ENCODE results near the gene DIAPH2. TPM values are rescaled to one million over a fixed set of nuclear protein-coding genes. Genes with fewer than 3 reads are reported as not detected.

The DIAPH2 gene
- total RNA-seq, 1 experiment from 2014 or later, result 10.9 TPM

DNA sequence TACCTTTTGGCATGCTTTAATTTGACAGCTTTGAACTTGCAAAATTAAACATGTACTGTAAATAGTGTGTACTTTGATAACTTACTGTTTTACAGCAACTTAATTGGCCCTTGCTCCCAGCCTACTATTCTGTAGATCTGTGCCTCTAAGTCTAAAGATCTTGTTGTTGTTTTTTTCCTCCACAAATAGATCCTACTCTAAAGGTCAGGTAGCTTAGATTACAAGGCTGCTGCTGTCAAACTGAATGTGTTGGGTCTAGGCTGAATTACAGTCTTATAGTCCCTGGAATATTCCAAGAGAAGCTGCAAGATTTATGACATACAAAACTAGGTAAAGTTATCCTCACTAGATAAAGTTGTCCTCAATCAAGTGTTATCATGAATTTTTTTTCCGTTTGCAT lies 18.7 kb downstream of the DIAPH2 start (continued):
- TF ChIP-seq ZBTB33 (IDR thresholded peaks at IDR 0.05; ENCODE audit: extremely low read depth, insufficient replicate concordance, low read length), result no peak
- no peak for TF ChIP-seq FOSL1 (IDR thresholded peaks at IDR 0.05; ENCODE audit: low read depth)
- TF ChIP-seq EGR1 (IDR thresholded peaks at IDR 0.05; ENCODE audit: low read depth), result no peak
- no peak for TF ChIP-seq SRF (IDR thresholded peaks at IDR 0.05; ENCODE audit: low read depth)
- TF ChIP-seq JUND (IDR thresholded peaks at IDR 0.05), result no peak

GRCh38 chrX:96703816-96704215 lies 19.2 kb downstream of the DIAPH2 start:
- intact Hi-C loops (cut with micrococcal nuclease), result no loop called here
- H3K9me3 ChIP-seq (ENCODE audit: control insufficient read depth in 1 of 2, insufficient read depth in 1 of 2, low read depth in 1 of 2, low read length in 2 of 2), result no peaks in the 10 kb centered on the region
- H4K20me1 ChIP-seq (ENCODE audit: insufficient read depth), result no peaks in the 10 kb centered on the region
- no peaks in the 10 kb centered on the region for H3K27me3 ChIP-seq (ENCODE audit: insufficient read depth, low read length)
- BruUV-seq (replicated peaks), result no TSS peak
- H3K36me3 ChIP-seq (ENCODE audit: control insufficient read depth in 1 of 2, insufficient read depth in 2 of 2, low read length in 2 of 2), result no peaks in the 10 kb centered on the region
- CTCF ChIA-PET, result no interaction called here
- H3K27ac ChIP-seq (ENCODE audit: low read depth, low read length), result no peak overlapping the region
- DNase-seq (ENCODE audit: low read depth, low spot score), result no peak
- H3K79me2 ChIP-seq (ENCODE audit: insufficient read depth, low read length), result no peaks in the 10 kb centered on the region; the same call in 1 of the 2 replicates
- ATAC-seq, result no peak
- TF ChIP-seq JUND (IDR thresholded peaks at IDR 0.05), result no peak
- no peak for TF ChIP-seq ZBTB33 (IDR thresholded peaks at IDR 0.05; ENCODE audit: extremely low read depth, insufficient replicate concordance, low read length)
- no peak for TF ChIP-seq ZFX (IDR thresholded peaks at IDR 0.05)
- TF ChIP-seq SP1 (IDR thresholded peaks at IDR 0.05; ENCODE audit: low read depth), result no peak
- no peak for TF ChIP-seq POLR2AphosphoS5 (IDR thresholded peaks at IDR 0.05; ENCODE audit: low read depth, low read length)
- no peak for TF ChIP-seq CEBPB (IDR thresholded peaks at IDR 0.05; ENCODE audit: low read depth)
- TF ChIP-seq EZH2phosphoT487 (IDR thresholded peaks at IDR 0.05; ENCODE audit: borderline replicate concordance), result no peak
- TF ChIP-seq, protein P1, sequence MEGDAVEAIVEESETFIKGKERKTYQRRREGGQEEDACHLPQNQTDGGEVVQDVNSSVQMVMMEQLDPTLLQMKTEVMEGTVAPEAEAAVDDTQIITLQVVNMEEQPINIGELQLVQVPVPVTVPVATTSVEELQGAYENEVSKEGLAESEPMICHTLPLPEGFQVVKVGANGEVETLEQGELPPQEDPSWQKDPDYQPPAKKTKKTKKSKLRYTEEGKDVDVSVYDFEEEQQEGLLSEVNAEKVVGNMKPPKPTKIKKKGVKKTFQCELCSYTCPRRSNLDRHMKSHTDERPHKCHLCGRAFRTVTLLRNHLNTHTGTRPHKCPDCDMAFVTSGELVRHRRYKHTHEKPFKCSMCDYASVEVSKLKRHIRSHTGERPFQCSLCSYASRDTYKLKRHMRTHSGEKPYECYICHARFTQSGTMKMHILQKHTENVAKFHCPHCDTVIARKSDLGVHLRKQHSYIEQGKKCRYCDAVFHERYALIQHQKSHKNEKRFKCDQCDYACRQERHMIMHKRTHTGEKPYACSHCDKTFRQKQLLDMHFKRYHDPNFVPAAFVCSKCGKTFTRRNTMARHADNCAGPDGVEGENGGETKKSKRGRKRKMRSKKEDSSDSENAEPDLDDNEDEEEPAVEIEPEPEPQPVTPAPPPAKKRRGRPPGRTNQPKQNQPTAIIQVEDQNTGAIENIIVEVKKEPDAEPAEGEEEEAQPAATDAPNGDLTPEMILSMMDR (IDR thresholded peaks at IDR 0.05 in 2 of 3, conservative IDR thresholded peaks at IDR 0.05 in 1 of 3; ENCODE audit: borderline replicate concordance in 1 of 3, insufficient read depth in 1 of 3, low read depth in 2 of 3, low read length in 2 of 3), result no peak
- no peak for TF ChIP-seq ELF1 (IDR thresholded peaks at IDR 0.05; ENCODE audit: borderline replicate concordance, low read depth)
- TF ChIP-seq EGR1 (IDR thresholded peaks at IDR 0.05; ENCODE audit: low read depth), result no peak
- no peak for TF ChIP-seq FOSL1 (IDR thresholded peaks at IDR 0.05; ENCODE audit: low read depth)
- TF ChIP-seq, protein P2, sequence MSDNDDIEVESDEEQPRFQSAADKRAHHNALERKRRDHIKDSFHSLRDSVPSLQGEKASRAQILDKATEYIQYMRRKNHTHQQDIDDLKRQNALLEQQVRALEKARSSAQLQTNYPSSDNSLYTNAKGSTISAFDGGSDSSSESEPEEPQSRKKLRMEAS (IDR thresholded peaks at IDR 0.05), result no peak
- TF ChIP-seq POLR2A (IDR thresholded peaks at IDR 0.05; ENCODE audit: borderline replicate concordance, extremely low read depth, insufficient read depth, insufficient read length), result no peak
- TF ChIP-seq EZH2 (IDR thresholded peaks at IDR 0.05), result no peak
- no peak for TF ChIP-seq SRF (IDR thresholded peaks at IDR 0.05; ENCODE audit: low read depth)
- TF ChIP-seq SIN3A (IDR thresholded peaks at IDR 0.05; ENCODE audit: low read depth), result no peak
- TF ChIP-seq ZNF274 (IDR thresholded peaks at IDR 0.05; ENCODE audit: low read depth, low read length), result no peak
- RAD21 ChIA-PET (ENCODE audit: low non-redundant PET in 1 of 2, low total read pairs in 2 of 2, uncharacterized antibody in 2 of 2, unreplicated experiment in 2 of 2), result no interaction called here
- POLR2A ChIA-PET, result no interaction called here
- no peaks in the 10 kb centered on the region for H3K9me2 ChIP-seq (ENCODE audit: insufficient read depth)
- H2AFZ ChIP-seq (ENCODE audit: low read depth, low read length, poor library complexity, severe bottlenecking), result no peak overlapping the region
- no peak overlapping the region for H3K9ac ChIP-seq (ENCODE audit: low read length)
- no peak overlapping the region for H3K4me3 ChIP-seq (replicated peaks in 1 of 2; ENCODE audit: low read depth in 1 of 2, low read length in 2 of 2)
- no peak overlapping the region for H3K4me2 ChIP-seq (ENCODE audit: low read length)
- H3K4me1 ChIP-seq (ENCODE audit: control insufficient read depth in 1 of 2, insufficient read depth in 2 of 2, low read length in 2 of 2), result no peaks in the 10 kb centered on the region

Measured in HCT116 (cell line).